Measurements from ENCODE around the gene STK32C.

DNA sequence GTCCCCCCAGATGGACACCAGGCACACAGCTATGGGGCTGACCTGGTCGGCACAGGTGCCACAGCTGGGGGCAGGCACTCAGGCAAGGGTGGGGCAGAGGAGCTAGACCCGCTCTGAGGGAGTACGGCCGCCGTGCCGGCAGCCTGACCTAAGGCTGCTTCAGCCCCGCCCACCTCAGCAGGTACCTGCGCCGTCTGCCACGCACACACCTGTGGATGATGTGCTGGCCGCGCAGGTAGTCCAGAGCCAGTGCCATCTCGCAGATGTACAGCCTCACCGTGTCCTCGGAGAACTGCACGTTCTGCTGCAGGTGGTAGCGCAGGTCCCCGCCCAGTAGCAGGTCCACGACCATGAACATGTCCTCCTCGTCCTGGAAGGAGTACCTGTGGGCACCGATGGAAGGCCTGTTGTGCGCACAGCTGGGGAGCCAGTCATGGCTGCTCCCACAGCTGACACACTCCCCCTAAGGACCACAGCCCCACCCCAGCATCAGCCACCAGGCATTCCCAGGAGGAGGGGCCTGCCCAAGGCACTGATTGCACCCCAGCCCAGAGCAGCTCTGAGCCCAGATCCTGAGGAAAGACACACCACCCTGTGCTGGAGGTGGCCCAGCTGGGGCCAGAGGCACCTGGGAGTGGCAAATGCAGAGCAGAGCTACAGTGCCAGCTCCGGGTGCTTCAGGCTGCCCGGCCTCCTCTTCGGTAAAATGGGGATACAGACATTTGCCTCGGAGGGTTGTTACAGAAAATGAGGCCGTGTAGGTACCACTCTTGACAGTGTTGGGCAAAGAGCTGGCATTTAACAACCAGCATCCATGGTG is 81.0 kb downstream of the STK32C start:
- TF ChIP-seq POLR2A (IDR thresholded peaks at IDR 0.05; ENCODE audit: low read depth, low read length) (no peak), TAF1 (IDR thresholded peaks at IDR 0.05; ENCODE audit: low read depth, low read length) (no peak)
